NK-92 (cell line): ENCODE data around the gene ERP27.

Experiments
- DNase-seq: peaks from one replicate; lab custom pipeline; 2025; ENCODE audit not compliant: unreplicated experiment; lab: John Stamatoyannopoulos, UW

The ERP27 gene

GRCh38 chr12:14938301-14938700 is at the start of gene ERP27:
ERP27 (minus strand) TSS chr12:14938537; CDS start chr12:14938508, 29 bp downstream.
- DNase-seq = no peak

- no peak for DNase-seq
These were observed 49.7 kb upstream of the ERP27 start for GRCh38 chr12:14988035-14988434.

GRCh38 chr12:14986449-14986848 is 48.1 kb upstream of the ERP27 start:
- DNase-seq = no peak

- DNase-seq = no peak
These were observed 46.5 kb upstream of the ERP27 start for GRCh38 chr12:14984766-14985285.

- DNase-seq = no peak
These were observed 45.7 kb upstream of the ERP27 start for GRCh38 chr12:14984036-14984435.

- DNase-seq = no peak
These were observed 44.7 kb upstream of the ERP27 start for GRCh38 chr12:14982991-14983390.

GRCh38 chr12:14982562-14982961 is 44.2 kb upstream of the ERP27 start:
- DNase-seq = no peak

- DNase-seq = no peak
These were observed 42.7 kb upstream of the ERP27 start for GRCh38 chr12:14981049-14981448.

- no peak for DNase-seq
These were observed 41.1 kb upstream of the ERP27 start for GRCh38 chr12:14979468-14979867.

- DNase-seq = no peak
These were observed 38.3 kb upstream of the ERP27 start for GRCh38 chr12:14976658-14977057.

- DNase-seq = no peak
These were observed 37.1 kb upstream of the ERP27 start for GRCh38 chr12:14975457-14975856.

- DNase-seq = no peak
These were observed 36.3 kb upstream of the ERP27 start for GRCh38 chr12:14974633-14975032.

GRCh38 chr12:14972816-14973215 is 34.5 kb upstream of the ERP27 start, which contains the start of gene PDE6H:
PDE6H (plus strand) TSS chr12:14973042; CDS start chr12:14978013, 4,971 bp downstream.
- no peak for DNase-seq

GRCh38 chr12:14970473-14970872 is 32.1 kb upstream of the ERP27 start:
- DNase-seq = no peak

GRCh38 chr12:14968478-14968877 is 30.1 kb upstream of the ERP27 start:
- no peak for DNase-seq

- no peak for DNase-seq
These were observed 26.9 kb upstream of the ERP27 start for GRCh38 chr12:14965221-14965620.

GRCh38 chr12:14964406-14964805 is 26.1 kb upstream of the ERP27 start:
- no peak for DNase-seq

GRCh38 chr12:14963520-14963919 is 25.2 kb upstream of the ERP27 start:
- no peak for DNase-seq

- DNase-seq = no peak
These were observed 24.5 kb upstream of the ERP27 start for GRCh38 chr12:14962797-14963196.

GRCh38 chr12:14962153-14962539 is 23.8 kb upstream of the ERP27 start:
- no peak for DNase-seq

- no peak for DNase-seq
These were observed 23.3 kb upstream of the ERP27 start, which contains the start of gene ARHGDIB for GRCh38 chr12:14961466-14962152. ARHGDIB (minus strand) TSS chr12:14961601; CDS start chr12:14950712, 10,889 bp downstream.

- no peak for DNase-seq
These were observed 22.5 kb upstream of the ERP27 start for GRCh38 chr12:14960548-14961465.
